H1 (cell line): ENCODE data around the gene TMEM222. TPM values are rescaled to one million over a fixed set of nuclear protein-coding genes. Genes with fewer than 3 reads are reported as not detected.

Source experiments
- CTCF ChIA-PET: fragments of 300-600 bp; sonication (Branson Sonifier 250); formaldehyde crosslinking; loops from one replicate; lab custom pipeline; 2021; ENCODE audit not compliant: partially characterized antibody; lab: Charles Lee
- POLR2A ChIA-PET: fragments of 300-600 bp; sonication (Branson Sonifier 250); formaldehyde crosslinking; loops from one replicate; lab custom pipeline; 2021; ENCODE audit warnings: inconsistent platforms; ENCODE audit not compliant: partially characterized antibody; lab: Charles Lee
- DNase-seq, 2 experiments: peaks; one replicate each; pipeline versions ENCODE4 v3.0.0 to v3.0.0-alpha.2; 2010 to 2022; ENCODE audit warnings: low spot score in 2 of 2, low read depth in 1 of 2, mixed read lengths in 1 of 2
- FAIRE-seq: peaks from 2 replicates; lab custom pipeline; 2011; peaks lifted over from hg19 to GRCh38; lab: Jason Lieb, UNC
- H2AFZ ChIP-seq: 2 replicates; pipeline ENCODE4 v1.8.1; 2012; ENCODE audit warnings: low read length, inconsistent platforms
- H2AK5ac ChIP-seq: 2 replicates; pipeline ENCODE4 v1.6.1; 2013; ENCODE audit warnings: low read depth, low read length
- H2BK120ac ChIP-seq: replicated peaks from 2 replicates; pipeline ENCODE3; 2013; ENCODE audit warnings: low read depth, low read length, inconsistent platforms
- H2BK12ac ChIP-seq: 2 replicates; pipeline ENCODE4 v1.6.1; 2013; ENCODE audit warnings: low read depth, low read length
- H2BK15ac ChIP-seq: 2 replicates; pipeline ENCODE4 v1.6.1; 2013; ENCODE audit warnings: low read length
- H2BK20ac ChIP-seq: 2 replicates; pipeline ENCODE4 v1.6.1; 2013; ENCODE audit warnings: low read length
- H2BK5ac ChIP-seq: 2 replicates; pipeline ENCODE4 v1.6.1; 2013; ENCODE audit warnings: low read depth, low read length
- H3K14ac ChIP-seq: 2 replicates; pipeline ENCODE4 v1.6.1; 2013; ENCODE audit warnings: inconsistent platforms; ENCODE audit not compliant: insufficient read length
- H3K18ac ChIP-seq: 2 replicates; pipeline ENCODE4 v1.6.1; 2013; ENCODE audit warnings: low read length; ENCODE audit errors: extremely low read depth
- H3K23ac ChIP-seq: 2 replicates; pipeline ENCODE4 v1.6.1; 2013; ENCODE audit warnings: inconsistent platforms; ENCODE audit not compliant: insufficient read length
- H3K23me2 ChIP-seq: 2 replicates; pipeline ENCODE4 v1.6.1; 2013; ENCODE audit warnings: low read depth, low read length
- H3K27ac ChIP-seq: 2 replicates; pipeline ENCODE4 v1.6.1; 2011; ENCODE audit warnings: low read depth, low read length, inconsistent platforms
- H3K27me3 ChIP-seq, 4 experiments: replicated peaks in 1 of 4; 1 replicate in 1 of 4; 2 replicates in 3 of 4; pipeline versions ENCODE4 v1.6.1 to v1.8.1; 2011 to 2013; ENCODE audit warnings: low read length in 3 of 4, mild to moderate bottlenecking in 3 of 4, inconsistent platforms in 2 of 4, mixed read lengths in 2 of 4, moderate library complexity in 1 of 4; ENCODE audit not compliant: control insufficient read depth in 3 of 4, insufficient read depth in 3 of 4; ENCODE audit errors: extremely low read depth in 1 of 4
- H3K36me3 ChIP-seq, 4 experiments: 2 replicates each; pipeline versions ENCODE4 v1.6.1 to v1.8.1; 2011 to 2013; ENCODE audit warnings: mild to moderate bottlenecking in 4 of 4, low read length in 3 of 4, moderate library complexity in 2 of 4, control low read depth in 1 of 4, inconsistent platforms in 1 of 4; ENCODE audit not compliant: insufficient read depth in 4 of 4, control insufficient read depth in 2 of 4
- H3K4ac ChIP-seq: replicated peaks from 2 replicates; pipeline ENCODE3; 2013; ENCODE audit warnings: low read length, low read depth, mixed read lengths, inconsistent platforms; ENCODE audit not compliant: insufficient read length
- H3K4me1 ChIP-seq, 4 experiments: replicated peaks in 1 of 4; 1 replicate in 1 of 4; 2 replicates in 3 of 4; pipeline versions ENCODE4 v1.6.1 to v1.8.1; 2011 to 2013; ENCODE audit warnings: low read length in 3 of 4, inconsistent platforms in 2 of 4, mixed read lengths in 1 of 4; ENCODE audit not compliant: insufficient read depth in 4 of 4, control insufficient read depth in 3 of 4
- H3K4me2 ChIP-seq, 2 experiments: 2 replicates each; pipeline versions ENCODE4 v1.6.1 to v1.8.1; 2011 to 2013; ENCODE audit warnings: low read depth in 2 of 2, low read length in 2 of 2, control low read depth in 1 of 2, inconsistent platforms in 1 of 2, mild to moderate bottlenecking in 1 of 2; ENCODE audit not compliant: insufficient read depth in 1 of 2
- H3K4me3 ChIP-seq, 4 experiments: fragments of 200-600, 300-600 bp in 1 of 4; sonication (generic), shearing (Covaris generic), sonication (Bioruptor Twin) in 1 of 4; 2 replicates each; pipeline versions ENCODE4 v1.5.1 to v1.8.1; 2011 to 2016; ENCODE audit warnings: low read length in 4 of 4, low read depth in 3 of 4, control low read depth in 2 of 4, inconsistent platforms in 2 of 4, mild to moderate bottlenecking in 2 of 4, mixed read lengths in 1 of 4, moderate library complexity in 1 of 4; ENCODE audit not compliant: insufficient read depth in 2 of 4; ENCODE audit errors: extremely low read depth in 1 of 4
- H3K56ac ChIP-seq: replicated peaks from 2 replicates; pipeline ENCODE3; 2013; ENCODE audit warnings: low read depth, mild to moderate bottlenecking, mixed read lengths, low read length, inconsistent platforms; ENCODE audit not compliant: insufficient read length
- H3K79me1 ChIP-seq: 2 replicates; pipeline ENCODE4 v1.6.1; 2013; ENCODE audit warnings: low read depth, low read length, control low read depth
- H3K79me2 ChIP-seq, 2 experiments: 2 replicates each; pipeline versions ENCODE4 v1.6.1 to v1.8.1; 2012 to 2013; ENCODE audit warnings: low read length in 2 of 2, mild to moderate bottlenecking in 2 of 2, inconsistent platforms in 1 of 2; ENCODE audit not compliant: insufficient read depth in 2 of 2, control insufficient read depth in 1 of 2
- H3K9ac ChIP-seq, 4 experiments: replicated peaks in 1 of 4; 1 replicate in 1 of 4; 2 replicates in 3 of 4; pipeline versions ENCODE4 v1.6.1 to v1.8.1; 2011 to 2013; ENCODE audit warnings: low read depth in 3 of 4, low read length in 3 of 4, control low read depth in 2 of 4, mild to moderate bottlenecking in 2 of 4, moderate library complexity in 2 of 4, inconsistent platforms in 1 of 4; ENCODE audit errors: extremely low read depth in 1 of 4
- H3K9me3 ChIP-seq, 2 experiments: 2 replicates each; pipeline versions ENCODE4 v1.6.1 to v1.8.1; 2012 to 2013; ENCODE audit warnings: mild to moderate bottlenecking in 2 of 2, moderate library complexity in 2 of 2, control low read depth in 1 of 2, inconsistent platforms in 1 of 2, low read depth in 1 of 2, low read length in 1 of 2, mixed read lengths in 1 of 2; ENCODE audit not compliant: insufficient read depth in 2 of 2
- H4K20me1 ChIP-seq, 2 experiments: replicated peaks in 1 of 2; 2 replicates each; pipeline versions ENCODE3 to v1.8.1; 2011 to 2013; ENCODE audit warnings: inconsistent platforms in 2 of 2, low read length in 2 of 2, mild to moderate bottlenecking in 1 of 2; ENCODE audit not compliant: insufficient read depth in 2 of 2, control insufficient read depth in 1 of 2
- H4K5ac ChIP-seq: 2 replicates; pipeline ENCODE4 v1.6.1; 2013; ENCODE audit warnings: low read length, low read depth, mixed read lengths, inconsistent platforms; ENCODE audit not compliant: insufficient read length
- H4K8ac ChIP-seq: 2 replicates; pipeline ENCODE4 v1.8.0; 2013; ENCODE audit warnings: mild to moderate bottlenecking, moderate library complexity, low read length, inconsistent platforms; ENCODE audit not compliant: insufficient read depth; ENCODE audit errors: extremely low read depth
- H4K91ac ChIP-seq: replicated peaks from 2 replicates; pipeline ENCODE3; 2013; ENCODE audit warnings: low read length, mixed read lengths, inconsistent platforms; ENCODE audit not compliant: insufficient read length
- MAX ChIP-seq: IDR thresholded peaks from 2 replicates; pipeline ENCODE4 v1.6.1; 2012; ENCODE audit warnings: inconsistent platforms
- NRF1 ChIP-seq: IDR thresholded peaks from 2 replicates; pipeline ENCODE4 v1.6.1; 2011; ENCODE audit warnings: mild to moderate bottlenecking, low read depth, low read length, improper control_type of control experiment
- POU5F1 ChIP-seq: IDR thresholded peaks from 2 replicates; pipeline ENCODE4 v1.6.1; 2011; ENCODE audit warnings: low read depth, mild to moderate bottlenecking, low read length, moderate library complexity
- SIN3A ChIP-seq, 2 experiments: IDR thresholded peaks in 1 of 2; conservative IDR thresholded peaks in 1 of 2; 2 replicates each; pipeline ENCODE4 v1.6.1; 2011 to 2012; ENCODE audit warnings: low read length in 2 of 2, improper control_type of control experiment in 1 of 2, low read depth in 1 of 2, mild to moderate bottlenecking in 1 of 2
- SP4 ChIP-seq: IDR thresholded peaks from 2 replicates; pipeline ENCODE4 v1.6.1; 2012; ENCODE audit warnings: low read length, inconsistent platforms
- whole genome bisulfite sequencing, 2 experiments: shearing (Covaris generic) in 1 of 2; methylation state at CpG; one replicate each; pipeline versions ENCODE4 v1.1.6 to v1.1.7; 2013 to 2015; ENCODE audit warnings: low lambda C conversion rate in 2 of 2, mixed read lengths in 2 of 2, inconsistent platforms in 1 of 2, low coverage in 1 of 2, missing lambda C conversion rate in 1 of 2; ENCODE audit not compliant: insufficient replicate concordance in 2 of 2, insufficient coverage in 1 of 2, insufficient read length in 1 of 2; ENCODE audit errors: extremely low coverage in 1 of 2, missing lambda C conversion rate in 1 of 2; 5-methylcytosine and 5-hydroxymethylcytosine counted together
- polyA plus RNA-seq, 7 experiments: library from polyadenylated mRNA; depleted of rRNA in 3 of 7; stranded (reverse) in 5 of 7; unstranded in 2 of 7; fragments of >200 nt in 5 of 7; fragments of 200-250 nt in 2 of 7; gene quantifications; 1 replicate in 5 of 7; 2 replicates in 1 of 7; 4 replicates in 1 of 7; pipeline versions ENCODE4 v1.2.1 to v1.2.3, GENCODE V29; 2011 to 2013; ENCODE audit warnings: missing spikeins in 2 of 7, mixed read lengths in 2 of 7
- total RNA-seq: library from RNA; stranded (reverse); fragmentation: NEBNext Ultra II Directional; extraction: Animal tissue kit (Norgen Biotek cat#: 25700); gene quantifications from 2 replicates; pipeline ENCODE4 v1.2.1, GENCODE V29; 2021

TMEM222 gene
- total and polyA plus RNA-seq, 2 of the 8 experiments (the other 6 are each of a cell fraction or from before 2014, with no cell fraction given), result 27.0 to 51.8 TPM

GRCh38 chr1:27374362-27375086 lies 52.6 kb downstream of the TMEM222 start, which contains the start of gene FCN3:
Gene FCN3 (minus strand): TSS chr1:27374824. CDS start chr1:27374818, 6 bp downstream.
- Histone ChIP-seq H3K23ac (no peak within 1 kb of the TSS), H3K4me1 (peaks cover 0 to 3% (median 0%) of the 10 kb centered on the region in 4 experiments; a peak in 1 of 7 replicates), H4K8ac (no peak within 1 kb of the TSS; the same call in 1 of the 2 replicates), H3K4me2 (no peak within 1 kb of the TSS), H3K4ac (no peak within 1 kb of the TSS), H4K5ac (no peak within 1 kb of the TSS), H2BK12ac (no peak within 1 kb of the TSS; the same call in 1 of the 2 replicates), H3K56ac (no peak within 1 kb of the TSS), H3K79me2 (no peaks in the 10 kb centered on the region), H3K9ac (no peak within 1 kb of the TSS), H3K18ac (no peak within 1 kb of the TSS; the same call in 1 of the 2 replicates), H3K14ac (no peak within 1 kb of the TSS), H3K36me3 (no peaks in the 10 kb centered on the region), H2BK120ac (no peak within 1 kb of the TSS), H4K20me1 (no peaks in the 10 kb centered on the region), H2BK5ac (no peak within 1 kb of the TSS), H3K9me3 (no peaks in the 10 kb centered on the region), H3K27ac (no peak within 1 kb of the TSS), H2BK15ac (no peak within 1 kb of the TSS; the same call in 1 of the 2 replicates), H4K91ac (no peak within 1 kb of the TSS), H2AFZ (no peak within 1 kb of the TSS), H3K79me1 (no peaks in the 10 kb centered on the region), H3K23me2 (no peaks in the 10 kb centered on the region), H2BK20ac (no peak within 1 kb of the TSS), H3K27me3 (no peaks in the 10 kb centered on the region), H2AK5ac (no peak within 1 kb of the TSS), H3K4me3 (no peak within 1 kb of the TSS)
- no peak for DNase-seq
- ChIA-PET POLR2A (no interaction called here), CTCF (interaction anchor here (0.6 to 28.8 kb wide), 8 partner anchors 9 to 501 kb away, joined by 3 to 625 read pairs (median 3); partner anchors contain the start of genes CD164L2, FCN3, GPR3 and MAP3K6)
- WGBS, 2 experiments, result 73% methylated on average over 4 of the region's 4 CpGs; no CpG with 5 or more reads in 1 of the 2 experiments
- TF ChIP-seq POU5F1 (no peak), SP4 (no peak), MAX (no peak), NRF1 (no peak), SIN3A (conservative IDR thresholded peaks at IDR 0.05 in 1 of 2, IDR thresholded peaks at IDR 0.05 in 1 of 2; ENCODE audit: low read depth in 1 of 2, low read length in 2 of 2) (no peak)
- no peak for FAIRE-seq
